ENCODE results near the gene CERK.

The CERK gene

GRCh38 chr22:46764140-46764680 lies 26.2 kb upstream of the CERK start:
- no peak for DNase-seq

GRCh38 chr22:46763051-46763705 lies 25.1 kb upstream of the CERK start:
- peak; percentile 51 for DNase-seq

- DNase-seq = peak; percentile 95
Measured at GRCh38 chr22:46762238-46763050, 24.4 kb upstream of the CERK start, which contains the start of gene TBC1D22A. TBC1D22A (plus strand) TSS chr22:46762650; CDS start chr22:46762787, 137 bp downstream.

- no peak for DNase-seq
Measured at GRCh38 chr22:46761539-46762237, 23.6 kb upstream of the CERK start.

GRCh38 chr22:46761017-46761416 lies 23.0 kb upstream of the CERK start:
- no peak for DNase-seq

GRCh38 chr22:46758867-46759290 lies 20.8 kb upstream of the CERK start:
- DNase-seq = peak; percentile 61

- no peak for DNase-seq
Measured at GRCh38 chr22:46758121-46758520, 20.1 kb upstream of the CERK start.

GRCh38 chr22:46757104-46757503 lies 19.1 kb upstream of the CERK start:
- DNase-seq = no peak

- DNase-seq = no peak
Measured at GRCh38 chr22:46756097-46756496, 18.0 kb upstream of the CERK start.

GRCh38 chr22:46755525-46755924 lies 17.5 kb upstream of the CERK start:
- DNase-seq = no peak

- no peak for DNase-seq
Measured at GRCh38 chr22:46754826-46755225, 16.8 kb upstream of the CERK start.

- peak; percentile 38 for DNase-seq
Measured at GRCh38 chr22:46754110-46754799, 16.2 kb upstream of the CERK start.

- DNase-seq = no peak
Measured at GRCh38 chr22:46753761-46754109, 15.7 kb upstream of the CERK start.

GRCh38 chr22:46753360-46753759 lies 15.3 kb upstream of the CERK start:
- no peak for DNase-seq

- no peak for DNase-seq
Measured at GRCh38 chr22:46752988-46753310, 14.9 kb upstream of the CERK start.

- no peak for DNase-seq
Measured at GRCh38 chr22:46752286-46752987, 14.4 kb upstream of the CERK start.

GRCh38 chr22:46750863-46751443 lies 12.9 kb upstream of the CERK start:
- DNase-seq = no peak

GRCh38 chr22:46750530-46750800 lies 12.4 kb upstream of the CERK start:
- no peak for DNase-seq

GRCh38 chr22:46749682-46750529 lies 11.9 kb upstream of the CERK start:
- no peak for DNase-seq

- peak; percentile 70 for DNase-seq
Measured at GRCh38 chr22:46748908-46749675, 11.0 kb upstream of the CERK start.
